ENCODE measurements around the gene LPP. TPM values are rescaled to one million over a fixed set of nuclear protein-coding genes. Genes with fewer than 3 reads are reported as not detected.
A peak's percentile ranks its signal among the peaks of the same experiment; 100 is the strongest.

The LPP gene
- total RNA-seq, 1 experiment from 2014 or later, result 20.4 TPM

- no peak overlapping the region for H2AFZ ChIP-seq (ENCODE audit: low read length)
- no peaks in the 10 kb centered on the region for H3K9me2 ChIP-seq (replicated peaks; ENCODE audit: low read length)
- H3K9ac ChIP-seq (ENCODE audit: low read length), result no peak overlapping the region
- BruUV-seq (replicated peaks), result no TSS peak
- CTCF ChIA-PET, result no interaction called here
- H3K9me3 ChIP-seq (ENCODE audit: low read length), result no peaks in the 10 kb centered on the region
- POLR2A ChIA-PET (ENCODE audit: unreplicated experiment), result interaction anchor here (0.5 kb wide), 1 partner anchor 460 kb away, joined by 6 read pairs; no protein-coding TSS in a partner anchor
- no peaks in the 10 kb centered on the region for H3F3A ChIP-seq (ENCODE audit: low read length, unreplicated experiment)
- H3K4me2 ChIP-seq (ENCODE audit: low read length), result no peak overlapping the region
- no peaks in the 10 kb centered on the region for H3K4me1 ChIP-seq (ENCODE audit: insufficient read depth, low read length)
- no peaks in the 10 kb centered on the region for H4K20me1 ChIP-seq (ENCODE audit: low read length)
- no peaks in the 10 kb centered on the region for H3K27me3 ChIP-seq (ENCODE audit: low read length)
- no peak for TF ChIP-seq EZH2phosphoT487 (IDR thresholded peaks at IDR 0.05; ENCODE audit: borderline replicate concordance, low read length)
- no peak for TF ChIP-seq CTCF (conservative IDR thresholded peaks at IDR 0.05; ENCODE audit: low read depth, low read length)
- TF ChIP-seq EZH2 (IDR thresholded peaks at IDR 0.05; ENCODE audit: low read length, unreplicated experiment), result no peak
- H3K4me3 ChIP-seq (ENCODE audit: low read length), result no peak overlapping the region
- intact Hi-C loops (cut with micrococcal nuclease), result no loop called here
- ATAC-seq, result no peak
- no peaks in the 10 kb centered on the region for H3K36me3 ChIP-seq (ENCODE audit: low read depth, low read length)
- no peaks in the 10 kb centered on the region for H3K79me2 ChIP-seq (ENCODE audit: low read length)
- DNase-seq, result peak; percentile 47
- no peak overlapping the region for H3K27ac ChIP-seq (ENCODE audit: low read length)
Observed at GRCh38 chr3:188673646-188674186, 519.8 kb downstream of the LPP start.

GRCh38 chr3:188674595-188674994, 520.6 kb downstream of the LPP start:
- no peak overlapping the region for H3K4me3 ChIP-seq (ENCODE audit: low read length)
- no peaks in the 10 kb centered on the region for H4K20me1 ChIP-seq (ENCODE audit: low read length)
- TF ChIP-seq EZH2 (IDR thresholded peaks at IDR 0.05; ENCODE audit: low read length, unreplicated experiment) (no peak), EZH2phosphoT487 (IDR thresholded peaks at IDR 0.05; ENCODE audit: borderline replicate concordance, low read length) (no peak), CTCF (conservative IDR thresholded peaks at IDR 0.05; ENCODE audit: low read depth, low read length) (no peak)
- intact Hi-C loops (cut with micrococcal nuclease), result no loop called here
- H2AFZ ChIP-seq (ENCODE audit: low read length), result no peak overlapping the region
- no peaks in the 10 kb centered on the region for H3K79me2 ChIP-seq (ENCODE audit: low read length)
- no peaks in the 10 kb centered on the region for H3K9me2 ChIP-seq (replicated peaks; ENCODE audit: low read length)
- no peak overlapping the region for H3K9ac ChIP-seq (ENCODE audit: low read length)
- no peaks in the 10 kb centered on the region for H3K9me3 ChIP-seq (ENCODE audit: low read length)
- no peaks in the 10 kb centered on the region for H3F3A ChIP-seq (ENCODE audit: low read length, unreplicated experiment)
- H3K4me2 ChIP-seq (ENCODE audit: low read length), result no peak overlapping the region
- H3K27me3 ChIP-seq (ENCODE audit: low read length), result no peaks in the 10 kb centered on the region
- no TSS peak for BruUV-seq (replicated peaks)
- H3K27ac ChIP-seq (ENCODE audit: low read length), result no peak overlapping the region
- ChIA-PET CTCF (no interaction called here), POLR2A (ENCODE audit: unreplicated experiment) (no interaction called here)
- H3K36me3 ChIP-seq (ENCODE audit: low read depth, low read length), result no peaks in the 10 kb centered on the region
- DNase-seq (no peak), ATAC-seq (no peak)
- H3K4me1 ChIP-seq (ENCODE audit: insufficient read depth, low read length), result 0 out of 2 replicates have a peak, but pooled peaks cover 2% of the 10 kb centered on the region

GRCh38 chr3:188677344-188677743, 523.4 kb downstream of the LPP start:
- H4K20me1 ChIP-seq (ENCODE audit: low read length), result no peaks in the 10 kb centered on the region
- H2AFZ ChIP-seq (ENCODE audit: low read length), result no peak overlapping the region
- ATAC-seq (no peak), DNase-seq (no peak)
- H3K4me3 ChIP-seq (ENCODE audit: low read length), result no peak overlapping the region
- intact Hi-C loops (cut with micrococcal nuclease), result no loop called here
- TF ChIP-seq CTCF (conservative IDR thresholded peaks at IDR 0.05; ENCODE audit: low read depth, low read length) (no peak), EZH2phosphoT487 (IDR thresholded peaks at IDR 0.05; ENCODE audit: borderline replicate concordance, low read length) (no peak), EZH2 (IDR thresholded peaks at IDR 0.05; ENCODE audit: low read length, unreplicated experiment) (no peak)
- no peaks in the 10 kb centered on the region for H3K27me3 ChIP-seq (ENCODE audit: low read length)
- CTCF ChIA-PET, result no interaction called here
- no peaks in the 10 kb centered on the region for H3K9me3 ChIP-seq (ENCODE audit: low read length)
- no TSS peak for BruUV-seq (replicated peaks)
- H3K36me3 ChIP-seq (ENCODE audit: low read depth, low read length), result no peaks in the 10 kb centered on the region
- no peaks in the 10 kb centered on the region for H3K79me2 ChIP-seq (ENCODE audit: low read length)
- peaks cover 8% of the 10 kb centered on the region; the same call in 1 of the 2 replicates for H3K4me1 ChIP-seq (ENCODE audit: insufficient read depth, low read length)
- no peak overlapping the region for H3K27ac ChIP-seq (ENCODE audit: low read length)
- H3K9me2 ChIP-seq (replicated peaks; ENCODE audit: low read length), result no peaks in the 10 kb centered on the region
- H3F3A ChIP-seq (ENCODE audit: low read length, unreplicated experiment), result no peaks in the 10 kb centered on the region
- no peak overlapping the region for H3K4me2 ChIP-seq (ENCODE audit: low read length)
- no peak overlapping the region for H3K9ac ChIP-seq (ENCODE audit: low read length)
- POLR2A ChIA-PET (ENCODE audit: unreplicated experiment), result no interaction called here

Data from PC-3 (cell line).